ENCODE data around the gene NFIC.
"Not testable (repeated sequence)": the region's sequence is repeated elsewhere in the genome, so short reads cannot be mapped to it uniquely, and the experiment has no call there.

NFIC gene

GRCh38 chr19:3451451-3451866 lies 85.1 kb downstream of the NFIC start:
- no peak for DNase-seq (ENCODE audit: low read depth, low spot score)

GRCh38 chr19:3452171-3452941 lies 86.0 kb downstream of the NFIC start:
- DNase-seq (ENCODE audit: low read depth, low spot score): no peak

GRCh38 chr19:3452942-3453214 lies 86.5 kb downstream of the NFIC start:
- not testable (repeated sequence) for DNase-seq (ENCODE audit: low read depth, low spot score)

- DNase-seq (ENCODE audit: low read depth, low spot score): no peak
These were observed 87.5 kb downstream of the NFIC start for GRCh38 chr19:3453840-3454239.

GRCh38 chr19:3454656-3455392 lies 88.4 kb downstream of the NFIC start:
- no peak for DNase-seq (ENCODE audit: low read depth, low spot score)

GRCh38 chr19:3455393-3455955 lies 89.1 kb downstream of the NFIC start:
- DNase-seq (ENCODE audit: low read depth, low spot score): no peak

GRCh38 chr19:3455960-3456601 lies 89.7 kb downstream of the NFIC start:
- DNase-seq (ENCODE audit: low read depth, low spot score): no peak

GRCh38 chr19:3456925-3457527 lies 90.6 kb downstream of the NFIC start:
- no peak for DNase-seq (ENCODE audit: low read depth, low spot score)

GRCh38 chr19:3457528-3458228 lies 91.3 kb downstream of the NFIC start:
- no peak for DNase-seq (ENCODE audit: low read depth, low spot score)

- DNase-seq (ENCODE audit: low read depth, low spot score): no peak
These were observed 92.1 kb downstream of the NFIC start for GRCh38 chr19:3458229-3459088.

GRCh38 chr19:3459089-3459881 lies 92.9 kb downstream of the NFIC start:
- DNase-seq (ENCODE audit: low read depth, low spot score): peak; percentile 78

GRCh38 chr19:3459965-3460582 lies 93.7 kb downstream of the NFIC start:
- no peak for DNase-seq (ENCODE audit: low read depth, low spot score)

- DNase-seq (ENCODE audit: low read depth, low spot score): no peak
These were observed 96.8 kb downstream of the NFIC start for GRCh38 chr19:3462991-3463713.

- DNase-seq (ENCODE audit: low read depth, low spot score): no peak
These were observed 97.6 kb downstream of the NFIC start for GRCh38 chr19:3463714-3464586.

- no peak for DNase-seq (ENCODE audit: low read depth, low spot score)
These were observed 98.3 kb downstream of the NFIC start for GRCh38 chr19:3464587-3465235.

- no peak for DNase-seq (ENCODE audit: low read depth, low spot score)
These were observed 99.2 kb downstream of the NFIC start for GRCh38 chr19:3465552-3465951.

GRCh38 chr19:3466635-3467034 lies 100.3 kb downstream of the NFIC start:
- no peak for DNase-seq (ENCODE audit: low read depth, low spot score)

All from smooth muscle cell of the brain vasculature (primary cell).